Measurements from ENCODE around the gene RFX3. TPM values are rescaled to one million over a fixed set of nuclear protein-coding genes. Genes with fewer than 3 reads are reported as not detected.

The RFX3 gene
- total RNA-seq, 1 experiment from 2014 or later, result 9.9 TPM

DNA sequence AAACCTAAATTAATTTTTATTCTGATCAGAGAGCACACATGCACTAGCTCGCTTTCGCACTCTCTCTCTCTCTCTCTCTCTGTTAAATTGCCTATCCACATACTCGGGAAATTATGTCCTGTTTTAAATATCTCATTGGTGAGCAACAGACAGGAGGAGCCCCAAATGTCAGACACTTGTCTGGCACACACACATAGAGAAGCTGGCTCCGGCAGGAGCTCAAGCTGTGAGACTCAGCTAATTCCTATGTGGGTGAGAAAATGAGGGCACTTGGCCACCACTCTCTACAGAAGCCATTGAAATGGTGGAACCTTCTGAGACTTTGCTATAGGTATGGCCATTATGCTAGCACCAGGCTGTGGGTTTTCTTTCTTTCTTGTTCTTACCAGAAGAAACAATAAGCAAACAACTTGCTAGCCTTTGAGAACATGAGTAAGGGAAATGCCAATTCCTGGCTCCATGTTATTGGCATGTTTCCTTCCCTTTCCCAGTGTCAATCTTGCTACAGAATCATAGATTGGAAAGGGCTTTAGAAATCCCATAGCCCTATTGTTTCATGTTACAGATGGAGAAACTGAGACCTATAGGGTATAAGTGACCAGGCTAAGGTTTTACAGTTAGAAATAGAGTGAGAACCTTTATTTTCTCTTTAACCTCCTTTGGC is 9.0 kb downstream of the RFX3 start:
- Mint-ChIP-seq H3K9me3 (no peaks in the 10 kb centered on the region), H3K27me3 (ENCODE audit: low read depth) (no peaks in the 10 kb centered on the region), H3K4me1 (peaks cover 13 to 17% of the 10 kb centered on the region in 2 experiments), H3K27ac (peak overlapping the region in 1 of 3 experiments; percentile 29; a peak in 1 of 7 replicates), H3K36me3 (ENCODE audit: insufficient read depth in 1 of 3, low read depth in 3 of 3) (peaks cover 0 to 5% (median 0%) of the 10 kb centered on the region in 3 experiments; a peak in 3 of 7 replicates), H3K4me3 (no peak overlapping the region)
- no peak overlapping the region for H3T11ph ChIP-seq (ENCODE audit: low read length)
- no peak overlapping the region for H3K23ac ChIP-seq (ENCODE audit: insufficient read length, low read depth, low read length)
- H2BK15ac ChIP-seq (ENCODE audit: low read depth, low read length), result no peak overlapping the region
- H3K27ac ChIP-seq (ENCODE audit: insufficient read length, low read depth, low read length), result no peak overlapping the region
- H3K4ac ChIP-seq (ENCODE audit: low read depth, low read length), result no peak overlapping the region
- no peak overlapping the region for H2BK20ac ChIP-seq (ENCODE audit: low read depth, low read length, poor library complexity, severe bottlenecking)
- H3K56ac ChIP-seq (ENCODE audit: insufficient read length, low read depth, low read length), result no peak overlapping the region
- no CpG with 5 or more reads among the region's 4 CpGs for WGBS (ENCODE audit: extremely low coverage, insufficient read length, low lambda C conversion rate)
- no peak overlapping the region for H2AFZ ChIP-seq (ENCODE audit: low read length)
- no peaks in the 10 kb centered on the region for H3K9me3 ChIP-seq (ENCODE audit: control insufficient read depth, low read depth, low read length)
- H3K4me1 ChIP-seq (ENCODE audit: insufficient read depth, low read length), result no peaks in the 10 kb centered on the region
- no peaks in the 10 kb centered on the region for H3K23me2 ChIP-seq (ENCODE audit: insufficient read length, low read depth, low read length, poor library complexity, severe bottlenecking)
- H3K14ac ChIP-seq (ENCODE audit: insufficient read depth, low read length), result no peak overlapping the region
- H4K91ac ChIP-seq (ENCODE audit: insufficient read length, low read depth, low read length), result no peak overlapping the region
- H4K20me1 ChIP-seq (ENCODE audit: control insufficient read depth, insufficient read depth, insufficient read length), result no peaks in the 10 kb centered on the region
- no peak overlapping the region for H2BK12ac ChIP-seq (ENCODE audit: insufficient read length, low read depth, low read length)
- no peak overlapping the region for H3K18ac ChIP-seq (ENCODE audit: insufficient read length, low read depth, low read length)
- H2BK120ac ChIP-seq (ENCODE audit: low read depth, low read length, poor library complexity, severe bottlenecking), result no peak overlapping the region
- H2BK5ac ChIP-seq (ENCODE audit: insufficient read length, low read length), result no peak overlapping the region
- no peak overlapping the region for H4K5ac ChIP-seq (ENCODE audit: insufficient read length, low read depth, low read length)
- no peak overlapping the region for H4K8ac ChIP-seq (replicated peaks; ENCODE audit: insufficient read length, low read depth, low read length)
- no peaks in the 10 kb centered on the region for H3K27me3 ChIP-seq (ENCODE audit: insufficient read depth, low read length)
- peaks cover 3% of the 10 kb centered on the region for H3K79me1 ChIP-seq (ENCODE audit: insufficient read depth, low read depth, low read length, poor library complexity, severe bottlenecking)
- TF ChIP-seq, protein P1, sequence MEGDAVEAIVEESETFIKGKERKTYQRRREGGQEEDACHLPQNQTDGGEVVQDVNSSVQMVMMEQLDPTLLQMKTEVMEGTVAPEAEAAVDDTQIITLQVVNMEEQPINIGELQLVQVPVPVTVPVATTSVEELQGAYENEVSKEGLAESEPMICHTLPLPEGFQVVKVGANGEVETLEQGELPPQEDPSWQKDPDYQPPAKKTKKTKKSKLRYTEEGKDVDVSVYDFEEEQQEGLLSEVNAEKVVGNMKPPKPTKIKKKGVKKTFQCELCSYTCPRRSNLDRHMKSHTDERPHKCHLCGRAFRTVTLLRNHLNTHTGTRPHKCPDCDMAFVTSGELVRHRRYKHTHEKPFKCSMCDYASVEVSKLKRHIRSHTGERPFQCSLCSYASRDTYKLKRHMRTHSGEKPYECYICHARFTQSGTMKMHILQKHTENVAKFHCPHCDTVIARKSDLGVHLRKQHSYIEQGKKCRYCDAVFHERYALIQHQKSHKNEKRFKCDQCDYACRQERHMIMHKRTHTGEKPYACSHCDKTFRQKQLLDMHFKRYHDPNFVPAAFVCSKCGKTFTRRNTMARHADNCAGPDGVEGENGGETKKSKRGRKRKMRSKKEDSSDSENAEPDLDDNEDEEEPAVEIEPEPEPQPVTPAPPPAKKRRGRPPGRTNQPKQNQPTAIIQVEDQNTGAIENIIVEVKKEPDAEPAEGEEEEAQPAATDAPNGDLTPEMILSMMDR (conservative IDR thresholded peaks at IDR 0.05), result no peak
- no peak overlapping the region for H3K9ac ChIP-seq (ENCODE audit: extremely low read depth, insufficient read length, low read length)
- no peak for DNase-seq
- 0 out of 2 replicates have a peak, but pooled peaks cover 2% of the 10 kb centered on the region for H3K79me2 ChIP-seq (ENCODE audit: insufficient read depth, low read length)
- no peak overlapping the region for H2AK5ac ChIP-seq (ENCODE audit: insufficient read length, low read length)
- no peak overlapping the region for H3K4me2 ChIP-seq (ENCODE audit: insufficient read depth, insufficient read length, low read length)

All from H9 (cell line).